LoVo (cell line): ENCODE measurements around the gene ASNS.
"Not testable (repeated sequence)": the region's sequence is repeated elsewhere in the genome, so short reads cannot be mapped to it uniquely, and the experiment has no call there.

Source experiments
- DNase-seq: peaks from one replicate; pipeline ENCODE4 v3.0.0-alpha.2; 2016; ENCODE audit warnings: low spot score

The ASNS gene, protein sequence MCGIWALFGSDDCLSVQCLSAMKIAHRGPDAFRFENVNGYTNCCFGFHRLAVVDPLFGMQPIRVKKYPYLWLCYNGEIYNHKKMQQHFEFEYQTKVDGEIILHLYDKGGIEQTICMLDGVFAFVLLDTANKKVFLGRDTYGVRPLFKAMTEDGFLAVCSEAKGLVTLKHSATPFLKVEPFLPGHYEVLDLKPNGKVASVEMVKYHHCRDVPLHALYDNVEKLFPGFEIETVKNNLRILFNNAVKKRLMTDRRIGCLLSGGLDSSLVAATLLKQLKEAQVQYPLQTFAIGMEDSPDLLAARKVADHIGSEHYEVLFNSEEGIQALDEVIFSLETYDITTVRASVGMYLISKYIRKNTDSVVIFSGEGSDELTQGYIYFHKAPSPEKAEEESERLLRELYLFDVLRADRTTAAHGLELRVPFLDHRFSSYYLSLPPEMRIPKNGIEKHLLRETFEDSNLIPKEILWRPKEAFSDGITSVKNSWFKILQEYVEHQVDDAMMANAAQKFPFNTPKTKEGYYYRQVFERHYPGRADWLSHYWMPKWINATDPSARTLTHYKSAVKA

DNA sequence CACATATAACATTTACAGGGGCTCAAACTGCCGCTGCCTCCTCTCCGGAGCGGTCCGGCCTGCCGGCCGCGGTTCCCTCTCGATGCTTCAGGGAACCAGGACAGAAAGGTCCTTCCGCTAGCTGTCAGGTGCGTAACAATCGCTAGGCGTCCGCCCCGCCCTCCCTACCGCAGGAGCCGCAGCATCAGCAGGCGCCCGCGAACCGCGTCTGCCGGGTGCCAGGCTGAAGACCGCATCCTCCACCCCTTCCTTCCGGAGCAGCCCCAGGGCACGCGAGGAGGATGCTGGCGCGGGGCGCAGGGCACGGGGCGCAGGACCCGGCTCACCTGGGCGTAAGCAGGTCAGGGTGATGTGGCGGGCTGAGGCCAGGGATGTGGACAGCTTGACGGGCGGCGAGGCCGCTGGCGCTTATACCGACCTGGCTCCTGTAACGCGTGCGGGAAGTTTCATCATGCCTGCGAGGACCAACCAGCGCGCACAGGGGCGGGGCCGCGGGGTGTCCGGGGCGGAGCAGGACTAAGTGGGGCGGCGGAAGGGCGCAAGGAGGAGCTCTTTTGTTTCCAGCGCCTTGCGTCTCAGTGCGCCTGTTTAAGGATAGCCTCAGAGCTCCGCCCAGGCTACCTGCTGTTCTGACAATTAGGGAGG lies at the start of gene ASNS:
ASNS (minus strand) TSS at position 384 of the 645 bp plus-strand sequence. CDS start 3,252 bp downstream, outside the sequence.
- DNase-seq = peak; percentile 99

DNA sequence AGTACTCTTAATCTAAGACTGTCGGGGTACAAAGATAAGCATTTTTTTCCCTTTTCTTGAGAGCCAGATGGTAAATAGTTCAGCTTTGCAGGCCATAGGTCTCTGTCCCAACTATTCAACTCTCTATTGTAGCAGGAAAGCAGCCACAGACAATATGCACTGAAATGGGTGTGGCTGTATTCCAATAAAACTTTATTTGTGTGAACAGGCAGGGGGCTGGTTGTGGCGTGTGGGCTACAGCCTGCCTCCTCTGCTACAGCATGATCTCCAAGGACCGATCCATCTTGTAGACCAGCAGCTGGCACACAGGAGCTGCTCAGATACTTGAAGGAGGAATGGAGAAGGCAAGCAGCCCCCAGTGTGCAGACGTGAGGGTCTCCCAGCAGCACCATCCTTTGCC lies 49.0 kb upstream of the ASNS start:
- DNase-seq = not testable (repeated sequence)

DNA sequence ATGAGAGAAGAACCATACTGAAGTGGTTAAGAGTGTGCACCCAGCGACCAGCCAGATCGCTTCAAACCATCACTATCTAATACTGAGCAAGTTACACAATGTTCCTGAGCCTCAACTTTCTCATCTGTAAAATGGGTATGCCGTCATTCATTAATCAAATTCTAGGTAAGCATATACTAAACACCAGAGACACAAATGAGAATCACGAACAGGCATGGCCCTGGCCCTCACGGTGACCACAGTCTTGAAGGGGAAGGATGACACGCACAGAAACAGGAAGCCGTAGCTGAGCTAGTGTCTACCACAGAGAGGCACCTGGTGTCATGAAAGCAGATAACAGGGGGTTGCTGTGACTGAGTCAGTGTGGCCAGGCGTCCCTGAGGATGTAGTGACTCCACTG lies 43.1 kb upstream of the ASNS start:
- DNase-seq = not testable (repeated sequence)

DNA sequence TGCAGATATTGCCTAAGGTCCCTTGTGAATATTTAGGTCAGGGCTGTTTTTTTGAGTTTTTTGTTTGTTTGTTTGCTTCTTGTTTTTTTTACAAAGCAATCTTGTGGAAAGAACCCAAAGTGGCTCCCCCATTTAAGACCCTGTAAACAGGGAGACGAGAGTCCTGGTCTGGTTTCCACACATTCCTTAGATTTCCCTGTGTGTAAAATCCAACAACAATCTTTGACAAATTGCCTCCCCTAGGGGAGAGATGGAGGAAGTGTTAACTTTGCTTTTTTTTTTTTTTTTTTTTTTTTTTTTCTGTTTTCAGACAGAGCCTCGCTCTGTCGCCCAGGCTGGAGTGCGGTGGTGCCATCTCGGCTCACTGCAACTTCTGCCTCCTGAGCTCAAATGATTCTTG lies 40.1 kb upstream of the ASNS start:
- DNase-seq = not testable (repeated sequence)

DNA sequence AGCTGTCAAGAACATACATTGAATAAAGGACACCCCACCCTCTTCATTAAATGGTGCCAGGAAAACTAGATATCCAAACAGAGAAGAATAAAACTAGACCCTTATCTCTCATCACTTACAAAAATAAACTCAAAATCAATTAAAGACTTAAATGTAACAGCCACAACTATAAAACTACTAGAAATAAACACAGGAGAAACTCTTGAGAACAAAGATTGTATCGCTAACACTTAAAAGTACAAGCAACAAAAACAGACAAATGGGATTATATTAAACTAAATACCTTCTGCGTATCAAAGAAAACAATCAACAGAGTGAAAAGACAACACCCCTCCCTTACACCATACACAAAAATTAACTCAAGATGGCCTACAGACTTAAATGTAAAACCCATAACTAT lies 24.7 kb upstream of the ASNS start:
- not testable (repeated sequence) for DNase-seq

DNA sequence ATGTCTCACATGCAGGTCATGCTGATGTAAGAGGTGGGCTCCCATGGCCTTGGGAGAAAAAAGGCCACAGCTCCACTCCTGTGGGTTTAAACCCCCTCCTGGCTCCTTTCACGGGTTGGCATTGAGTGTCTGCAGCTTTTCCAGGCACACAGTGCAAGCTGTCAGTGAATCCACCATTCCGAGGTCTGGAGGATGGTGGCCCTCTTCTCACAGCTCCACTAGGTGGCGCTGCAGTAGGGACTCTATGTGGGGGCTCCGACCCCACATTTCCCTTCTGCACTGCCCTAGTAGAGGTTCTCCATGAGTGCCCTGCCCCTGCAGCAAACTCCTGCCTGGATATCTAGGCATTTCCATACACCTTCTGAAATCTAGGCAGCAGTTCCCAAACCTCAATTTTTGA lies 19.5 kb upstream of the ASNS start:
- not testable (repeated sequence) for DNase-seq

DNA sequence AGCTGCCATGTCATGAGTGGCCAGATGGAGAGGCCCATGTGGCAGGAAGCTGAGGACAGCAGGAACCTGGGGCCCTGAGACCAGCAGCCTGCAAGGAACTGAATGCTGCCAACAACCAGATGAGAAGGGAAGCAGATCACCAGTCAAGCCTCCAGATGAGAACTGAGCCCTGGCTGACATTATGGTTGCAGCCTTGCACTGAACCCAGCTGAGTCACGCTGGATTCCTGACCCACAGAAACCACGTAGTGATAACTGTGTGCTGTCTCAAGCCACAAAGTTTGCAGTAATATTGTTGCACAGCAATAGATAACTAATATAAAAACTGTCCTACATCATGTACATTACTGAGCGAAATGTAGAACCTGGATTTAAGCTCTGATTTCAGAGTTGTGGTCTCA lies 7.3 kb upstream of the ASNS start:
- not testable (repeated sequence) for DNase-seq

DNA sequence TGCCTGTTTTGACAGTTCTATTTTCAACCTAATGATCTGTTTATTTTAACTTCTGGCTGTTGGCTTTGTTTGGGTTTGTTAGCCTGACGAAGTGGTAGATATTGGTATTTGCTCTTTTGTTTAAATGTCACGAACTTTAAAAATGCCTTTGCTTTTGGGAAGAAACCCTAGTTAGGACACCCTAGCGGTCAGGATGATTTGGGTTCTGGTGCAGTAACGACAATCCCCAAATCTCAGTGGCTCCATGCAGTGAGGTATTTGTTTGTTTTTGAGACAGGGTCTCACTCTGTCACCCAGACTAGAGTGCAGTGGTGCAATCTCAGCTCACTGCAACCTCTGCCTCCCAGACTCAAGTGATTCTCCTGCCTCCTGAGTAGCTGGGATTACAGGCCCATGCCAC lies 2.7 kb upstream of the ASNS start:
- not testable (repeated sequence) for DNase-seq

DNA sequence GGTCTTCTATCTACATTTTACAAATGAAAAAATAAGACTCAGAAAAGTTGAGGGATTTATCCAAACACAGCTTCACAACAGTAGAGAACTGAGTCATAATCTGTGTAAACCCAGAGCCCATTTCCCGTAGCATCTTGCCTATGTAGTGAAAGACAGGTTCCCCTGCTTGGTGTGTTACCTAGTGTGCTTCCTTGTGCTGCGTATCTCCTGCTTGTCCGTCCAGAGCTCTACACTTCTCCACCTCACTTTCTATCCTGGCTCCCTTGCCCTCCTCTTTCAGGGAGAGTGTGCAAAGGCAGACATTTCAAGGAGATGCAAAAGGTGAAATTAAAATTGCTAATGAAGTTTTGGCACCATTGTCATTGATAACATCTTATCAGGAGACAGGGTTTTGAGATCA lies 1.4 kb upstream of the ASNS start:
- DNase-seq = no peak

DNA sequence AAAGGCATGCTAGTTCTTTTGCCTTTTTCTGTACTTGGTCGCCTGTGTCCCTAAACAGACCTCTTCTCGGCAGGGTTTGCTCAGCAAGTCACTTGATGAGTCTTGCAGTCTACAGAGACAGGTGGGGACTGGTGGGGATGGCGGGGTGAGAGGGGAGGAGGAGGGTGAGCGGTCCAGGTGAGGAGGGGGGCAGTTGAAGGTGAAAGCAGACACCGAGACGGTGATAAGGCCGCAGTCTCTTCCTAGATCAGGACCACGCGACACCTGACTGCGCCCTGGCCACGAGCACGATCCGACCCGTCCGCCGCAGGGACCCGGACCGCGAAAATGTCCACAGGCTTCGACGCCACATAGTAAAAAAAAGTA lies 566 bp downstream of the ASNS start:
- DNase-seq = no peak

DNA sequence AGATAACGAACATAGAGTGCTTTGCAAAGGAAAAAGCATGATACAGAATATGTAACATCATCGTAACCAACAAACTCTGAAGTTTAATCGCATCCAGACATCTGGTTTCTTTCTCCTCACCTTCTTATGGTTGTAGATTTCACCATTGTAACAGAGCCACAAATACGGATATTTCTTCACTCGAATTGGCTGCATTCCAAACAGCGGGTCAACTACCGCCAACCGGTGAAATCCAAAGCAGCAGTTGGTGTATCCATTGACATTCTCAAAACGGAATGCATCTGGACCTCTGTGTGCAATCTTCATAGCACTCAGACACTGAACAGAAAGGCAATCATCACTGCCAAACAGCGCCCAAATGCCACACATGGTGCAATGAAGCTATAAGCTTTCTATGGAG lies 3.4 kb downstream of the ASNS start:
- no peak for DNase-seq

DNA sequence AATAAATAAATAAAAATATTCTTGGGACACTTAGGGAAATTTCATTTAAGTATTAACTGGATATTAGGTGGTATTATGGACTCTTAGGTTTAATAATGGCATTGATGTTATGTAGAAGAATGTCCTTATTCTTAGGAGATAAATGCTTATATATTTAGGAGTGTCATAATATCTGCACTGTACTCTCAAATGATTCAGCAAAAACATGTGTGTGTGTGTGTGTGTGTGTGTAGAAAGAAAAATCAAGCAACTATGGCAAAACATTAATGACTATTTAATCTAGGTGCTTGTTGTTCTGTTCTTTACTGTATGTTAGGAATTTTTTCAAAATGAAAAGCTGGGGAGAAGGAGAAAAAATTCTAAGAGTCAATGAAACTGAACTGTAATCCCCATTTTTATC lies 3.9 kb downstream of the ASNS start:
- no peak for DNase-seq

DNA sequence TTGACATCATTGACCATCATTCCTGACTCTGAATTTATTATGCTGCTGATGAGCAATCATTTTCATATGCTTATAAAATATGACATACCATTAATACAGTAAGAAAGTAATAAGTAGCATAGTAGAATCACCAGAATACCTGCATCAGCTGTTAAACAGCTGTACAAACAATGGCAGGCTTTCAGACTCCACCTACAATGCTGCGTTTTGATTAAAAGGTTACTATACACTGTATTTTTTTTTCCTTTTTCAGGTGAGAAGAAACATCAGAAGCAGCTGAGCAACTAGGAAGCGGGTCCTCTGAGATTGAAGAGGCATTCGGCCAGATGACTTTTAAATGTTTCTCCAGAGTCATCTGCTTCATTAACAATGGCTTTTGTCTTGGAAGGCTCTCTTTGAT lies 7.1 kb downstream of the ASNS start:
- DNase-seq = no peak

DNA sequence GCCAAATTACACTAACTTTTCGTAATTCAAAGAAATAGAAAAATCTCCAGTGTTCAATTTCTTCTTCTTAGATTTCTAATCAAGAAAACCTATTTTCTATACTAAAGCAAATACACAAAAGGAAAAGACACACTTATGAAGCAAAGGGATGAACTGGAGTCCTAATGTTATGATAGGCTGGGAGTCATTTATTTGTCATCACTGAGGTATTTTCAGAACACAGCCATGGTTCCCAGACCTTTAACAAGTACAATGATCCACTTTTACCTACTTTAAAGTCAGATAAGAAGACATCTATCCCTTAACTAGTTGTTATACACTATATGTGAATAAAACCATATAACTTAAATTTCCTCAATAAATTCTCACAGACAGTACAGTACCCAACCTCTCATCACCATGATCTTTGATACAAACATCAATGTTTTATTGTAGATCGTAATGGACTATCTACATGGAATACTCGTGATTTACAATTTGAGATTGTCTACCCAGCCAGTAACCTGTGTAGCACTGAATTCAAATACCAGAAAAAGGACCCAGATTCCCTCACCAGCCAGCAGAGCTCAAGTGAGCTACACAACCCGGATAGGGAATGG lies 12.5 kb downstream of the ASNS start:
- DNase-seq = no peak

DNA sequence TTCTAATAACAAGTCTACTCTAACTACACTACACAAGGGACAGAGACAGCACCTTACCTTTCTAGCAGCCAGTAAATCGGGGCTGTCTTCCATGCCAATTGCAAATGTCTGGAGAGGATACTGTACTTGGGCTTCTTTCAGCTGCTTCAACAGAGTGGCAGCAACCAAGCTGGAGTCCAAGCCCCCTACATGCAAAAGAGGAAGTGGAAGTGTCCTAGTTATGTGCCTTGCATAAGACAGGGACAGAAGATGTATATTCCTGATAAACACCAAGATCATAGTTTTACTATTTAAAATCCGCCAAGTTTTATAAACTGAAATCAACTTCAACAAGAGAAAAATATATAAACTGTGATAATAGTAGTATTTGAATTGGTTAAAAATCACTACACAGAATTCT lies 14.0 kb downstream of the ASNS start:
- DNase-seq = no peak

DNA sequence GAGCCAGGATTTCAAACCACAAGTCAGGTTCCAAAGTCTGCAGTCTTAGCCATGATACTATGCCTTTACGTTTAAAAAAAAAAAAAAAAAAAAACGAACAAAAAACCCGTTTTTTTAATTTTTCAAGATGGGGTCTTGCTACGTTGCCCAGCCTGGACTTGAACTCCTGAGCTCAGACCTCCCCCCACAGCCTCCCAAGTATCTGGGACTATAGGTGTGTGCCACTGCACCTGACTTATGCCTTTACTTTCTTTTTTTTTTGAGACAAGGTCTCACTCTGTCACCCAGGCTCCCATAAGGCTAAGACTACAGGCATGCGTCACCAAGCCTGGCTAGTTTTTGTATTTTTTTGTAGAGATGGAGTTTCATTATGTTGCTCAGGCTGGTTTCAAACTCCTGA lies 14.7 kb downstream of the ASNS start:
- no peak for DNase-seq

DNA sequence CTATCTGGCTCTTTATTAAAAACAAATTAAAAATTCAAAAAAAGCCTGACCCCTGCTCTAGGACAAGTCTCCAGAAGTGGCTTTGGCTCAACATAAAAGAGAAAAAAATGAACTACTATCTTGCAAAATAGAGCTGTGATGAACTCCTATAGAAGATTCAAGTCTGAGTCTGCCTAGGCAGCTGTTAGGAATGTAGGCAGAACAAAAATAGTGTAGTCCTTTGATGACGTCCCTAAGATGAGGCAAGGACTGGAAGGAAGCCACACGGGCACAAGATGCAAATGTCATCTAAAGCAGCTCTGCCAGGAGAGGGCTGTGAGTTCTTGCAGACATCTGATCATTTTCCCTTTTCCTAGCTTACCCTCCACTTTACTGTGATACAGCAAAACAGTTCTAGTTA lies 20.5 kb downstream of the ASNS start:
- no peak for DNase-seq

DNA sequence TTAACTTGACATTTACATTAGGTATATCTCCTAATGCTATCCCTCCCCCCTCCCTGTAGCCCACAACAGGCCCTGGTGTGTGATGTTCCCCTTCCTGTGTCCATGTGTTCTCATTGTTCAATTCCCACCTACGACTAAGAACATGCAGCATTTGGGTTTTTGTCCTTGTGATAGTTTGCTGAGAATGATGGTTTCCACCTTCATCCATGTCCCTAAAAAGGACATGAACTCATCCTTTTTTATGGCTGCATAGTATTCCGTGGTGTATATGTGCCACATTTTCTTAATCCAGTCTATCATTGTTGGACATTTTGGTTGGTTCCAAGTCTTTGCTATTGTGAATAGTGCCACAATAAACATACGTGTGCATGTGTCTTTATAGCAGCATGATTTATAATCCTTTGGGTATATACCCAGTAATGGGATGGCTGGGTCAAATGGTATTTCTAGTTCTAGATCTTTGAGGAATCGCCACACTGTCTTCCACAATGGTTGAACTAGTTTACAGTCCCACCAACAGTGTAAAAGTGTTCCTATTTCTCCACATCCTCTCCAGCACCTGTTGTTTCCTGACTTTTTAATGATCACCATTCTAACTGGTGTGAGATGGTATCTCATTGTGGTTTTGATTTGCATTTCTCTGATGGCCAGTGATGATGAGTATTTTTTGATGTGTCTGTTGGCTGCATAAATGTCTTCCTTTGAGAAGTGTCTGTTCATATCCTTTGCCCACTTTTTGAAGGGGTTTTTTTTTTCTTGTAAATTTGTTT lies 21.8 kb downstream of the ASNS start:
- DNase-seq = not testable (repeated sequence)

DNA sequence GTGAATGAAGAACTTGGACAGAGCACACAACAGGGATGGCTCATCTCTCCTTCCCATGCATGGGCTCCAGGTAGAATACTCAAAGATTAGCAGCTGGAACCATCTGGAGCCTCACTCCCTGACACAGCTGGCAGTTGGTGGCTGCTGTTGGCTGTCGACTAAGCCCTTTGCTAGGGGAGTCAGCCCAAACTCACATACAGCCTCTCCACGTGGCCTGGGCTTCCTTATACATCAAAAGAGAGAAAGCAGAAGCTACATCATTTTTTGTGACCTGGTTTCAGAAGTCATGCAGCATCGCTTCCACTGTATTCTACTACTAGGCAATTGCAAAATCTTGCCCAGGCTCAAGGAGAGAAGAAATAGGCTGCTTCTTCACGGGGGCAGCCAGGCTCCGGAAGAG lies 24.4 kb downstream of the ASNS start:
- no peak for DNase-seq

DNA sequence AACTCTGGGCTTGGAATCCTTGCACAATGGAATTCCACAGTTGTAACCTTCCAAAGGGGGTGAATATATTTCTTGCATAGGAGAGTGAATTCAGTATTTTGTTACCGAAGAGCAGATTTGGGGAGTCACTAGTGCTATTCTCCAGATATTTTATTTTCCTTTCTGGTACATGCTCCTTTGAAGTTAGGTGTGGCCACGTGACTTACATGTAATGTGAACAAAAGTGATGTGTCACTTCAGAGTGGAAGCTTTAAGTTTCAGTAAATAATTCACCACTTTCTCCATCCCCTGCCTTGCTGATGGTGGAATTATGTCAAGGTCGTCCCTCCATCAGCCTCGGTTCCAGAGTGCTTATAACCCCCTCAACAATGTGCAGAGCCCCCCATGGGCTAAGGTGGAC lies 25.3 kb downstream of the ASNS start:
- DNase-seq = no peak

DNA sequence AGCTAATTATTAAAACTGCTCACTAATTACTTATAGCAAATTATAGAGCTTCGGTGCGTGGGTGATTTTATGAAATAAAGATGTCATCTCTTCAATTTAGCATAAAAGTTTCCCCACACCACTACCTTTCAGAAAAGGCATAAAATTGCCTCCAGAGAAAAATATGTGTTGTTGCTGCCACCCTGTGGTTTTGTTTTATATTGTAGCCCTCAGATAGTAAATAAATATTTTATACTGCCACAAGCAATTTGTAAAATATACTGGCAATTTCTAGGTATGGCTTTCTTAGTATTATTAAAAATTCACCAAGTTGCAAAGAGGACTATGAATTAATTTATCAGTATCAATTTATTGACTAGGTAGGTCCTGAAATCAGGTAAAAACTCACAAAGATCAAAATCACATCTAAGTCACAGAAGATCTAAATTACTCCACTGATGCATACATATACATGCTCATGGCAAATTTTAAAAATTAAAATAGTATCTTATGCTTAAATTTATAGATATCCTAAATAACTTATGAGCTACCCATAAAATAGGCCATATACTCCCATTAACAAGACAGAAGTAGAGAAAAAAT lies 26.5 kb downstream of the ASNS start:
- DNase-seq = peak; percentile 50

DNA sequence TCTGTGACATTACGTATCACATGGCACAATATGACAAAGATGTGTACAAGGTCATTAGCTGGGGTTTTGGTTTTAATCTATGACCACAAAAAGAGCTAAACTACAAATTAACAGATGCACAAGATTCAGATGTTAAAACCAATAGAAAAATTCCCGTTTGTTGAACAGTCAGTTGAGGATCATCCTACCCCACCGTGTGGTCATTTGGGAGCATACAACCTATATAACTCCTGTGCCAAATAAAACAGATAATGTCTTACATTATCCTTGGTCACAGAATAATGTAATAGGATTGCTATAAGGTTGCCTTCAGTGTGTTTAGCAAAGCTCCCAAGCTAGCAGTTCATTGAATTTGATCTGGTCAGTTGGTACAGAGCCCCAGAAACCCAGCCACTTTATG lies 28.2 kb downstream of the ASNS start:
- DNase-seq = no peak
